Fibroblast of pulmonary artery (primary cell): Measurements from ENCODE around the gene MVB12B.

Source experiments
- DNase-seq: peaks from one replicate; pipeline ENCODE4 v3.0.0-alpha.2; 2010; ENCODE audit warnings: low read depth
- H3K4me3 ChIP-seq: replicated peaks from 2 replicates; pipeline ENCODE4 v1.5.1; 2011; ENCODE audit warnings: low read depth, mild to moderate bottlenecking, control low read depth, low read length, moderate library complexity
- CTCF ChIP-seq: IDR thresholded peaks from 2 replicates; pipeline ENCODE4 v1.5.1; 2011; ENCODE audit warnings: mild to moderate bottlenecking, control low read depth, low read length, inconsistent platforms; ENCODE audit errors: missing control alignments

MVB12B gene

GRCh38 chr9:126346031-126346430 lies 19.4 kb downstream of the MVB12B start:
- no peak overlapping the region for H3K4me3 ChIP-seq
- no peak for TF ChIP-seq CTCF
- no peak for DNase-seq

- no peak for TF ChIP-seq CTCF
- DNase-seq, result no peak
- H3K4me3 ChIP-seq, result no peak overlapping the region
These were observed 20.5 kb downstream of the MVB12B start for GRCh38 chr9:126347093-126347492.

- no peak for DNase-seq
- no peak for TF ChIP-seq CTCF
- no peak overlapping the region for H3K4me3 ChIP-seq
These were observed 21.5 kb downstream of the MVB12B start for GRCh38 chr9:126347911-126348760.

GRCh38 chr9:126348911-126349550 lies 22.4 kb downstream of the MVB12B start:
- no peak for TF ChIP-seq CTCF
- DNase-seq, result no peak
- no peak overlapping the region for H3K4me3 ChIP-seq

GRCh38 chr9:126354887-126355770 lies 28.5 kb downstream of the MVB12B start:
- H3K4me3 ChIP-seq, result no peak overlapping the region
- DNase-seq, result no peak
- TF ChIP-seq CTCF, result no peak

GRCh38 chr9:126357074-126357473 lies 30.4 kb downstream of the MVB12B start:
- TF ChIP-seq CTCF, result no peak
- no peak overlapping the region for H3K4me3 ChIP-seq

More at GRCh38 chr9:126357074-126357473, 30.4 kb downstream of the MVB12B start:
- DNase-seq, result no peak
